ENCODE data around the gene GET3.

Gene GET3

GRCh38 chr19:12752056-12752781 is 14.9 kb downstream of the GET3 start:
- DNase-seq (ENCODE audit: low spot score) = no peak

GRCh38 chr19:12754465-12755196 is 17.3 kb downstream of the GET3 start:
- no peak for DNase-seq (ENCODE audit: low spot score)

- DNase-seq (ENCODE audit: low spot score) = no peak
Observed at GRCh38 chr19:12756150-12756883, 19.0 kb downstream of the GET3 start.

GRCh38 chr19:12757544-12758274 is 20.4 kb downstream of the GET3 start:
- DNase-seq (ENCODE audit: low spot score) = peak; percentile 93

DNA sequence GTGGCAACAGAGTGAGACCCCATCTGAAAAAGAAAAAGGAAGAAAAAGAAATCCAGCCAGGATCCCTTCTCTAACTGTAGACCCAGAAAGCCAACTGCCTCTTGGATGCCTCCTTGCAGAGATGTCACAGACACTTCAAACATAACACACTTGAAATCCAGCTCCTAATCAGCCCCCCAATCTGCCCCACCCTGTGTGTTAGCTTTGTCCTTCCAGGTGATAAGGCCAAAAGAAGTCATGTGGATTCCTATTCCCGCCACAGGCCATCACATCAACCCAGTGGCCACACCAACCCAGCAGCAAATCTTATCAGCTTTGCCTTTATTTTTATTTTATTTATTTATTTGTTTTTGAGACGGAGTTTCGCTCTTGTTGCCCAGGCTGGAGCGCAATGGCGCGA is 22.4 kb downstream of the GET3 start:
- DNase-seq (ENCODE audit: low spot score) = no peak

- DNase-seq (ENCODE audit: low spot score) = no peak
Observed at GRCh38 chr19:12763100-12763499, 25.8 kb downstream of the GET3 start.

GRCh38 chr19:12764698-12765097 is 27.4 kb downstream of the GET3 start:
- DNase-seq (ENCODE audit: low spot score) = no peak

DNA sequence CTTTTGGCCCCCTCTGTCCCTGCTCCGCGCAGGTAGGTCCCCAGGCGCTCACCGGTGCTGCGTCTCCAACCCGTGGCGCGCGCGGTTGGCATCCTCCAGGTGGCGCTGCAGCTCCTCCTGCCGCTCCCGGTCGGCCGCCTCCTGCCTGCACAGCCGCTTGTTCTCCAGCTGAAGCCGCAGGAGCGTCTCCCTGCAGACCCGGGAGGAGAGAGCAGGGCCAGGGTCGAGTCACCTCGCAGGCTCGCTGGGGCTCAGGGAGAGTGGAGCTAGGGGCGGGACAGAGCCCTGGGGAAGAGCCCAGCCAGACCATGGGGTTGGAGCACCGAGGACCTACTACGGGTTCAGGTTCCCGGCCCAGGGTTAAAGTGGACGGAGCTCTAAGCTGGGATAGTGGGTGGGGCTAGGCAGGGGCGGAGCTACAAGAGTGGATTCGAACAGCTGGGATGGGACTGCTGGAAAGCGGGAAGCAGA is 28.8 kb downstream of the GET3 start:
- DNase-seq (ENCODE audit: low spot score) = peak; percentile 88

DNA sequence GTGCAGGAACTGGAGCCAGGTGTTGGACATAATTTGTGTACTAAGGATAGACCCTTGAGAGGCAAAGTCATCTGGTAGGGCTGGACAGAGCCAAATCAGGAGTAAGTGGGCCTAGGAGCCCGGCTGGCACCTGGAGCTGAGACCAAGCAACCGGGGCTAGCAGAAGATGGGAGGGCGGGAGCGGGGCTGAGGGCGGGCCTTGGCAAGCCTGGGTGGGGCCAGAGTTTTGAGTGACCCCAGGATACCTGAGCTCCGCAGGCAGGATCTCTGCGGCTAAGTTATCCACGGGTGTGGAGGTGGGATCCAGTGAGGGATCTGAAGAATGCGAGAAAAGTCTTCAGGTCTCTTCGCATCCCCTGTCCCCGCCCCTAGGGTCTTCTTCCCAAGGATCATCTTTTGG is 29.9 kb downstream of the GET3 start:
- DNase-seq (ENCODE audit: low spot score) = no peak

GRCh38 chr19:12767666-12768065 is 30.4 kb downstream of the GET3 start:
- DNase-seq (ENCODE audit: low spot score) = no peak

- peak; percentile 85 for DNase-seq (ENCODE audit: low spot score)
Observed at GRCh38 chr19:12769689-12770088, 32.4 kb downstream of the GET3 start.

GRCh38 chr19:12770922-12771321 is 33.6 kb downstream of the GET3 start:
- DNase-seq (ENCODE audit: low spot score) = no peak

DNA sequence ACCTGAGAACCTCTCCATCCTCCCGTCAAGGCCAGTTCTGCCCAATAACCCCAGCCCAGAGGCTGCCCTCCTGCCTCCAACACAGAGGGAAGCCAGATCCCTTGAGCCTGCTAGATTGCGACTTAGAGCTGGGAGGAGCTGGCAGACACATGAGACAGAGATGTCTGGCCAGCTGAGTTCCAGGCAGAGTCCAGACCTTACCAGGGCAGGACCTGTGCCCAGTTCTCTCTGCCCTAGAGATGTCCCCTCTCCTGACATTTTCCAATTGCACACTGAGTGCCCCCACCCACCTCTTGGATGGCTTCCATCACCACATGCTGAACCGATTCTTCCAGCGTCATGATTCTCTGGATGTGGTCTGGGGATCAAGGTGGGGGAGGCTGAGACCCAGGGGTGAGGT is 35.0 kb downstream of the GET3 start:
- DNase-seq (ENCODE audit: low spot score) = no peak

- no peak for DNase-seq (ENCODE audit: low spot score)
Observed at GRCh38 chr19:12773571-12773970, 36.3 kb downstream of the GET3 start.

DNA sequence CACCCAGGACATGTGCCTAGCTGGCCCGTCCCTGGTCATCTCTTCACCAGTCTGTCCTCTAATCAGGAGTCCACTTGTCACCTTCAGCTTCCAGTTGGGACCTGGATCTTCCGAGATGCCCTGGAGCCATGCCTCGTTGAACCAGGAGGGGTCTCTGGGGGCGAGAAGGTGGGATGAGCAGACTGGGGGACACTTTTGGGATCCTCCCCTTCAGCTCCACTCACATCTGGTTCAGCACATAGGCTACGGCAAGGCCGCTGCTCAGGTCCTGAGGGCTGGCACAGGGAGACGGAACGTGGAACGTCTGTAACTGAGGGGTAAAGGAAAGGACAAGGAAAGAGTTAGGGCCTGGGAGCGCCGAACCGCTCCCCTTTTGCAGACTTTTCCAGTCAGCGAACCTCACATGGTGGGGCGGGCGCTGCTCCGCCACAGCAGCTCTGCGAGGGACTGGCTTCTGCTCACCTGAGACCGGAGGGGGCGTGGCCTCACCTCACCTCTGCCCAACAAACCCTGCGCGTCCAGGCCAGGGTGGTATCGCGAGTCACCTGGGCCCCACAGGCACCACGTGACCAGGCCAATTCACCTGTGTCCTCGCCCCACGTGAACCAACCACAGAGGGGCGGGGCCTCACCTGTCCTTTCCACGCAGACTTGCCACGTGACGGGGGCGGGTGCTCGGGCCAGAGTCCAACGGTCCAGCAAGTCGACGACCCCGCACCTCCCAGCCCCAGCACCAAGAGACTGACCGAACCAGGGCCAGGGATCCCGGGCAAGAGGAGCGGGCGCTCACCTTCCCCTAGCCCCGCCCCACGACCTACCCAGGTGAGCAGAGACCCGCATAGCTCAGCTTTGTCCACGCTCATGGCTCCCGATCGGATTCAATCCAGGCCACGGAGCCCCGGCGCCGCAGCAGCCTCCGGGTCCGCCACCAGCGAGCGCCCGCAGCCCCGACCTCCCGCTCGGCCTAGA is 37.6 kb downstream of the GET3 start, which contains the start of gene HOOK2:
TSS of gene HOOK2 (minus strand) at position 965 of the 968 bp plus-strand sequence. CDS start at position 862, 103 bp downstream.
- DNase-seq (ENCODE audit: low spot score) = peak; percentile 73

DNA sequence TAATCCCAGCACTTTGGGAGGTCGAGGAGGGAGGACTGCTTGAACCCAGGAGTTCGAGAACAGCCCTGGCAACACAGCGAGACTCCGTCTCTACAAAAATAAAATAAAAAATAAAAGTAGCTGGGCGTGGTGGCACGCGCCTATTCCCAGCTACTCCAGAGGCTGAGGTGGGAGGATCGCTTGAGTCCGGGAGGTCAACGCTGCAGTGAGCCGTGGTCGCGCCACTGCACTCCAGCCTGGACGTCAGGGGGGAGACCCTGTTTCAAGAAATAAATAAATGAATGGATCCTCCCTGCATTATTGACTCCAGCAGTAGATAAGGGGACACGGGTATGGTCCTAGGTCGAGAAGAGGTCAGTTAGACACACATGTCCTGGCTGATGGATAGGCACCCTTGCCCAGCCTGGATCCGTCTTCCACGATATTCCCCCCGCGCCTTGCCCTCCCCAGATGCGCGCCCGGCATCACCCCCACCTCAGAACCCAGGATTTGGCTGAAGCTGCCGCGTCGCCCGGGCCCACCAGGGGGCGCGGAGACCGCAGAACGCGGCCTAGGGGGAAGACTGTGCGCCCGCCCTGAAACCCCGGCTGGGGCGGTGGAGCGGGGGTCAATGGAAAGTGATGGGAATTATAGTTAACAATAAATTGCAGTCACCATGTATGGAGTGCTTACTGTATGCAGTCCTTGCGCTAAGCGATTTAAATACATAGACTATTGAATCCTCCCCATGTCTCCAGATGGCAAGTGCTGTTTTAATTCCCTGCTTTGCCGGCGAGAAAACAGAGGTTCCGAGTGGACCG is 40.1 kb downstream of the GET3 start:
- DNase-seq (ENCODE audit: low spot score) = peak; percentile 89

- peak; percentile 71 for DNase-seq (ENCODE audit: low spot score)
Observed at GRCh38 chr19:12778017-12778904, 41.0 kb downstream of the GET3 start.

DNA sequence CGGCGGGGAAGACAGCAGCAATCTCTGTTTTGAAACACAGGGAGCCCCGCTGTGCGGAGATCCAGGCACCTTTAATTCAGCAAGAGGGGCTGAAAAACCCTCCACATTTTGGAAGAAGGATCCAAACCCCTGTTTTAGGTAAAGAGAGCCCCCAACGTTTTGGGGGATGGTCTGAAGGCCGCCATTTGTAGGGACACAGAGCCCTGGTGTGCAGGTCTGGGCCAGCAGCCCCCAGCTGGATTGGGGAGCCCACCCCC is 41.5 kb downstream of the GET3 start:
- DNase-seq (ENCODE audit: low spot score) = no peak
